Measurements from ENCODE around the gene VPS33B.

DNA sequence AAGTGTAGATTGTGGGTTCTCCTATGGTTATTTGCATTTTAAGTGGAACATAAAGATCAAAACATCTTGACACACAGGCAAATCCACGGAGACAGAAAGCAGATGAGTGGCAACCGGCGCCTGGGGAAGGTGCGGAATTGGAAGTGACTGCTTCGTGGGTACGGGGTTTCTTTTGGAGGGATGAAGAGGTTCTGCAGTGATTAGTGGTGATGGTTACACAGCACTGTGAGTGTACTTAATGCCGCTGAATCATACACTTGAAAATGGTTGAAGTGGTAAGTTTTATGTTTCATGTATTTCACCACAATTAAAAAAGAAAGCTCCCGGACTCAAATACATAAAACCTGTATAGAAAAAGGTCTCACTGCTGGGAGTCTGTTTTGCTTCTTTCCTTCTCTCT lies 18.5 kb upstream of the VPS33B start:
- TF ChIP-seq CTCF (IDR thresholded peaks at IDR 0.05; ENCODE audit: insufficient read depth, low read length): no peak
- no peak for TF ChIP-seq POLR2AphosphoS5 (IDR thresholded peaks at IDR 0.05; ENCODE audit: low read depth)
